Measurements from ENCODE around the gene EPAS1. TPM values are rescaled to one million over a fixed set of nuclear protein-coding genes. Genes with fewer than 3 reads are reported as not detected.

Gene EPAS1
- total RNA-seq, 4 donors from 2014 or later: 35.0 to 465 (median 202) TPM

DNA sequence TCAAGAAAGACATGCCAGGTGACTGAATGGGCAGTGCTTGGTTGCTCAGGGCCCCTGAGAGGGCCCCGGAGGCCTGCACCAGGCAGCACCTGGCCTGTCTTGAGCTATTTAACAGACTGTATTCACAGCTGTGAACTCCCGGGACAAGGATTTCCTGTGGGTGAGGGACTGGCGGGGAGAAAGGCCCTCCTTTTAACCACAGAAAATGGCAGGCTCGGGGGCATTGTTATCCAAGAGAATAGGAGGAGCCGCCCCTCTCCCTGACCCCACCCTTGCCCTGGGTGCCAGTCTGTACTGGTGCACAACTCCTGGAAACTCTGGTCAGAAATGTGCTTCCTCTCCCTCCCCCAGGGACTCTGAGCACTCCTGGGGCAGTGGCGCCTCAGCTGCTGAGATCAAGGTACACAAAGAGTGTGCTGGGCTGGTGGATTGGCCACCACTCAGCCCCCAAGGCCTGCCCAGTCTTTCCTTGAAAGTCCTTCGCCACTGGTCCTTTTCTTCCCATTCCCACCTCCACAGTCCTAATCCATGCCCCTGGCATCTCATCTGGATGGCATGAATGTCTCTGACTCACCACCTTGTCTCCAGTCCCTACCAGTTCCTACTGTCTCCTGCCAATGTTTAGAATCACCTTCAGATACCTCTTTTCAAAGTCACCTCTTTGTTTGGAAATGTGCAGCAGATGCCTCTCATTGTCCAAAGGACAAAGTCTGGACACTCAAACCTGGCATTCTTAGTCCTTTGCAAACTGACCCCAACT lies 19.6 kb upstream of the EPAS1 start:
- no peaks in the 10 kb centered on the region for H3K4me1 ChIP-seq
- intact Hi-C loops (cut with DNase I; ENCODE audit: low total_unique reads): no loop called here
- H3K27me3 ChIP-seq: no peaks in the 10 kb centered on the region
- DNase-seq: no peak
- no peaks in the 10 kb centered on the region for H3K9me3 ChIP-seq
- no peaks in the 10 kb centered on the region for H3K36me3 ChIP-seq
- H3K27ac ChIP-seq: no peak overlapping the region
- TF ChIP-seq POLR2A (IDR thresholded peaks at IDR 0.05): no peak
- TF ChIP-seq, protein P1, sequence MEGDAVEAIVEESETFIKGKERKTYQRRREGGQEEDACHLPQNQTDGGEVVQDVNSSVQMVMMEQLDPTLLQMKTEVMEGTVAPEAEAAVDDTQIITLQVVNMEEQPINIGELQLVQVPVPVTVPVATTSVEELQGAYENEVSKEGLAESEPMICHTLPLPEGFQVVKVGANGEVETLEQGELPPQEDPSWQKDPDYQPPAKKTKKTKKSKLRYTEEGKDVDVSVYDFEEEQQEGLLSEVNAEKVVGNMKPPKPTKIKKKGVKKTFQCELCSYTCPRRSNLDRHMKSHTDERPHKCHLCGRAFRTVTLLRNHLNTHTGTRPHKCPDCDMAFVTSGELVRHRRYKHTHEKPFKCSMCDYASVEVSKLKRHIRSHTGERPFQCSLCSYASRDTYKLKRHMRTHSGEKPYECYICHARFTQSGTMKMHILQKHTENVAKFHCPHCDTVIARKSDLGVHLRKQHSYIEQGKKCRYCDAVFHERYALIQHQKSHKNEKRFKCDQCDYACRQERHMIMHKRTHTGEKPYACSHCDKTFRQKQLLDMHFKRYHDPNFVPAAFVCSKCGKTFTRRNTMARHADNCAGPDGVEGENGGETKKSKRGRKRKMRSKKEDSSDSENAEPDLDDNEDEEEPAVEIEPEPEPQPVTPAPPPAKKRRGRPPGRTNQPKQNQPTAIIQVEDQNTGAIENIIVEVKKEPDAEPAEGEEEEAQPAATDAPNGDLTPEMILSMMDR (IDR thresholded peaks at IDR 0.05): no peak
- H3K4me3 ChIP-seq: no peak overlapping the region

DNA sequence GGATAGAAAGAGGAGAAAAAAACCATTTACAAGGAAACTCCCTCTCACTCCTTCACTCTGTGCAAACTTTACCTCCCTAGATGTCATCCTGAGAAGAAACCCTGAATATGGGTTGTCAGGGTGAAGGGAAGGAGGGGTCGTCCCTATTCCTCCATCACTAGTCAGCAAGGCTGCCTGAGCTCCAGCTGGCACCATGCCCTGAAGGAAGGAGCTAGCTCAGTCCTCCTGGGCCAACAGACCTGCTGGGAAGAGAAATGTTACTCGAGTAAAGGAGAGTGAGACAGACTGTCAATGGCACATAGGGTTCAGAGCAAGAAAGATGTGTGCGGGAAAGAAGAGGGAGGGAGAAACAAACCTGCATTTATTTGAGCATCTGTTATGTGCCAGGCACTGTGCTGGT lies 18.3 kb upstream of the EPAS1 start:
- intact Hi-C loops (cut with DNase I; ENCODE audit: low total_unique reads): no loop called here
- no peak for TF ChIP-seq POLR2A (IDR thresholded peaks at IDR 0.05)
- TF ChIP-seq, protein P1 (IDR thresholded peaks at IDR 0.05): no peak
- no peak for DNase-seq
- no peaks in the 10 kb centered on the region for H3K36me3 ChIP-seq
- no peak overlapping the region for H3K27ac ChIP-seq
- H3K27me3 ChIP-seq: no peaks in the 10 kb centered on the region
- H3K4me3 ChIP-seq: no peak overlapping the region
- no peaks in the 10 kb centered on the region for H3K4me1 ChIP-seq
- no peaks in the 10 kb centered on the region for H3K9me3 ChIP-seq

DNA sequence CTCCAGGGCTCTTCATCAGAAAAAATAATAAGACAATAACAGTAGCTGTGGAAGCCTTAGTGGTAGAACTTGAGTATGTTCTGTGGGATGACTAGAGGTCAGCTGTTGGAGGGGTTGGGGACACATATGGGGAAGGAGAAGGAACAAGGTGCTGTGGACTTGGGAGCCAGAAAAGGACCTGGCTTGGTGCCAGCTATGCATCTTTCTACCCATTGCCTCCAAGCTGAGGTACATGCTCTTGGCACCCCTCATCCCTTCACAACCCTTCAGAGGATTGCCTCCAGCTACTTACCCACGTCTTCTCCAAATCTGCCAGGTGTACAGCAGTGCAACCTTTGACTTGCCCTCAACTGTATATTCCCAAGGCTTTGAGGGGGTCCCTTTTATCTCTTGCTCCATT lies 15.3 kb upstream of the EPAS1 start:
- TF ChIP-seq, protein P1 (IDR thresholded peaks at IDR 0.05): no peak
- no peak for TF ChIP-seq POLR2A (IDR thresholded peaks at IDR 0.05)
- no peaks in the 10 kb centered on the region for H3K27me3 ChIP-seq
- H3K9me3 ChIP-seq: no peaks in the 10 kb centered on the region
- no peak overlapping the region for H3K4me3 ChIP-seq
- no peak for DNase-seq
- no peaks in the 10 kb centered on the region for H3K36me3 ChIP-seq
- H3K4me1 ChIP-seq: no peaks in the 10 kb centered on the region
- intact Hi-C loops (cut with DNase I; ENCODE audit: low total_unique reads): no loop called here
- no peak overlapping the region for H3K27ac ChIP-seq

DNA sequence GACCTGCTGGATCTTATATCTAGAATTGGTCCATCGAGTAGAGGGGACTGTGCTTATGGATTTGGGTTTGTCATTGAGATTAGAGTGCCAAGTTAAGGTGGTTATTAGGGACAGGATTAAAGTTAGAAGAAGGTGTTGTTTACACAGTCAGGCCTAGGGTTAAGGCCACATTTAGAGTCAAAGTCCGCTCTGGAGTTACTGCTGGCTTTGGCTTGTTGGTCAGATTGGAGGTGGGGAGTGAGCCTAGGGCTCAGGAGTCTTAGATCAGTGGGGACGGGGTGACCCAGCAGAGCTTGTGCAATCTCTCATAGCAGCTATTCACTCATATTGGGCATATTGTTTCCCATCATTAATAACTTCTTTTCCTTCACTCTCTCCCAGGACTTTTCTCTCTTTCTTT lies 13.5 kb upstream of the EPAS1 start:
- H3K4me3 ChIP-seq: no peak overlapping the region
- H3K9me3 ChIP-seq: no peaks in the 10 kb centered on the region
- no peaks in the 10 kb centered on the region for H3K4me1 ChIP-seq
- intact Hi-C loops (cut with DNase I; ENCODE audit: low total_unique reads): no loop called here
- H3K36me3 ChIP-seq: no peaks in the 10 kb centered on the region
- H3K27me3 ChIP-seq: no peaks in the 10 kb centered on the region
- TF ChIP-seq POLR2A (IDR thresholded peaks at IDR 0.05): no peak
- TF ChIP-seq, protein P1 (IDR thresholded peaks at IDR 0.05): no peak
- no peak for DNase-seq
- no peak overlapping the region for H3K27ac ChIP-seq

DNA sequence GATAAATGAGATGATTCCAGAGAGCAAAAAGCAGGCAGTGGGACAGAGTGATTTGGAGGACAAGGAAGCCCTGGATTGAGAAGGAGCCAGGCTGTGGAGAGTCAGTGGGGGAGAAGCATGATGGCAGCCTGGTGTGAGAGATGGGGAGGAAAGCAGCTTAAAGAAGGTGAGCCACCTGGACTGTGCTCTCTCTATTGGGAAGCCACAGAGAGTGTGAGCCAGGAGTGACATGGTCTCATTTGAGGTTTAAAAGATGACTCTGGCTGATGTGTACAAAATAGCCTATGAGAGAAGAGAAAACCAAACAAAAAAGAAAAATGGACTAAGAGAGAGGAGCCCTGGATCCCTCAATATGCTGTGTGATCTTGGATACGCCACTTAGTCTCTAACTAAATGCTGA lies 12.9 kb upstream of the EPAS1 start:
- intact Hi-C loops (cut with DNase I; ENCODE audit: low total_unique reads): no loop called here
- H3K9me3 ChIP-seq: no peaks in the 10 kb centered on the region
- TF ChIP-seq POLR2A (IDR thresholded peaks at IDR 0.05): no peak
- TF ChIP-seq, protein P1 (IDR thresholded peaks at IDR 0.05): no peak
- no peaks in the 10 kb centered on the region for H3K36me3 ChIP-seq
- H3K27ac ChIP-seq: no peak overlapping the region
- H3K4me1 ChIP-seq: no peaks in the 10 kb centered on the region
- DNase-seq: no peak
- H3K4me3 ChIP-seq: no peak overlapping the region
- H3K27me3 ChIP-seq: no peaks in the 10 kb centered on the region

Data from uterus (tissue), 4 donors.